WI38 (cell line): ENCODE measurements around the gene XIRP1.

ENCODE experiments used
- H3K4me3 ChIP-seq: 2 replicates; pipeline ENCODE4 v1.5.1; 2011; ENCODE audit warnings: low read depth, mild to moderate bottlenecking, control low read depth, low read length
- CTCF ChIP-seq: IDR thresholded peaks from 2 replicates; pipeline ENCODE4 v1.5.1; 2012; ENCODE audit warnings: low read depth, mild to moderate bottlenecking, control low read depth, low read length

Gene XIRP1

GRCh38 chr3:39134305-39134704 lies 58.1 kb downstream of the XIRP1 start:
- H3K4me3 ChIP-seq = no peak overlapping the region
- no peak for TF ChIP-seq CTCF

- no peak overlapping the region for H3K4me3 ChIP-seq
- TF ChIP-seq CTCF = no peak
Measured at GRCh38 chr3:39133822-39134221, 58.6 kb downstream of the XIRP1 start.
